ENCODE measurements around the gene RDH14.

- TF ChIP-seq CTCF (tag by site-specific recombination; IDR thresholded peaks at IDR 0.05), result no peak
- TF ChIP-seq ZEB2 (tag by site-specific recombination; IDR thresholded peaks at IDR 0.05), result no peak
- TF ChIP-seq ZNF558 (tag by site-specific recombination; IDR thresholded peaks at IDR 0.05), result no peak
- no peak for TF ChIP-seq ZSCAN5A (tag by site-specific recombination; IDR thresholded peaks at IDR 0.05)
- no peak for TF ChIP-seq OVOL3 (tag by site-specific recombination; IDR thresholded peaks at IDR 0.05)
- no peak for TF ChIP-seq ZNF48 (tag by site-specific recombination; IDR thresholded peaks at IDR 0.05)
- TF ChIP-seq ATF2 (tag by site-specific recombination; IDR thresholded peaks at IDR 0.05; ENCODE audit: low read depth), result no peak
- no peak for TF ChIP-seq KLF8 (tag by site-specific recombination; IDR thresholded peaks at IDR 0.05)
Measured at GRCh38 chr2:18602298-18602697, 41.8 kb upstream of the RDH14 start.

Data from HEK293 (cell line).